Measurements from ENCODE around the gene KNSTRN. TPM values are rescaled to one million over a fixed set of nuclear protein-coding genes. Genes with fewer than 3 reads are reported as not detected.

Gene KNSTRN, protein sequence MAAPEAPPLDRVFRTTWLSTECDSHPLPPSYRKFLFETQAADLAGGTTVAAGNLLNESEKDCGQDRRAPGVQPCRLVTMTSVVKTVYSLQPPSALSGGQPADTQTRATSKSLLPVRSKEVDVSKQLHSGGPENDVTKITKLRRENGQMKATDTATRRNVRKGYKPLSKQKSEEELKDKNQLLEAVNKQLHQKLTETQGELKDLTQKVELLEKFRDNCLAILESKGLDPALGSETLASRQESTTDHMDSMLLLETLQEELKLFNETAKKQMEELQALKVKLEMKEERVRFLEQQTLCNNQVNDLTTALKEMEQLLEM
- total RNA-seq (2021; fragmentation: NEBNext Ultra II Directional; extraction: Animal tissue kit (Norgen Biotek cat#: 25700)), result 67.4 and 79.4 TPM in 2 replicates
- polyA plus RNA-seq (2011; rRNA removed), result 18.6 and 25.1 TPM in 2 replicates
- polyA plus RNA-seq (2011; cell fraction: cytosol; rRNA removed), result 37.1 TPM
- polyA plus RNA-seq (2011; cell fraction: nucleus; rRNA removed), result 14.9 TPM
- 46.3 to 58.7 TPM (median 54.4 TPM) in 4 replicates for polyA plus RNA-seq (2012, experiment 1 of 2)
- polyA plus RNA-seq (2012, experiment 2 of 2), result 13.2 TPM
- polyA plus RNA-seq (2013, experiment 1 of 2), result 44.8 TPM
- 47.3 TPM for polyA plus RNA-seq (2013, experiment 2 of 2)
- 56.8 and 70.3 TPM in 2 replicates for polyA minus RNA-seq (2011; rRNA and poly(A)+ RNA removed)
- polyA minus RNA-seq (2011; cell fraction: cytosol; rRNA and poly(A)+ RNA removed), result 26.3 TPM
- polyA minus RNA-seq (2011; cell fraction: nucleus; rRNA and poly(A)+ RNA removed), result 27.9 TPM
- long read RNA-seq, experiment 1, transcript KNSTRN-201 (9 exons, 1,714 nt), result major isoform, 22 of 70 reads
- long read RNA-seq, experiment 1, partial matches to known transcripts, result 48 of 70 reads
- long read RNA-seq, experiment 1, other reads (novel, unspliced or antisense), result 0 of 70 reads
- long read RNA-seq, experiment 2, transcript KNSTRN-201 (9 exons, 1,714 nt), result major isoform, 64 of 75 reads
- long read RNA-seq, experiment 2, partial matches to known transcripts, result 2 of 75 reads
- long read RNA-seq, experiment 2, other reads (novel, unspliced or antisense), result 3 of 75 reads

DNA sequence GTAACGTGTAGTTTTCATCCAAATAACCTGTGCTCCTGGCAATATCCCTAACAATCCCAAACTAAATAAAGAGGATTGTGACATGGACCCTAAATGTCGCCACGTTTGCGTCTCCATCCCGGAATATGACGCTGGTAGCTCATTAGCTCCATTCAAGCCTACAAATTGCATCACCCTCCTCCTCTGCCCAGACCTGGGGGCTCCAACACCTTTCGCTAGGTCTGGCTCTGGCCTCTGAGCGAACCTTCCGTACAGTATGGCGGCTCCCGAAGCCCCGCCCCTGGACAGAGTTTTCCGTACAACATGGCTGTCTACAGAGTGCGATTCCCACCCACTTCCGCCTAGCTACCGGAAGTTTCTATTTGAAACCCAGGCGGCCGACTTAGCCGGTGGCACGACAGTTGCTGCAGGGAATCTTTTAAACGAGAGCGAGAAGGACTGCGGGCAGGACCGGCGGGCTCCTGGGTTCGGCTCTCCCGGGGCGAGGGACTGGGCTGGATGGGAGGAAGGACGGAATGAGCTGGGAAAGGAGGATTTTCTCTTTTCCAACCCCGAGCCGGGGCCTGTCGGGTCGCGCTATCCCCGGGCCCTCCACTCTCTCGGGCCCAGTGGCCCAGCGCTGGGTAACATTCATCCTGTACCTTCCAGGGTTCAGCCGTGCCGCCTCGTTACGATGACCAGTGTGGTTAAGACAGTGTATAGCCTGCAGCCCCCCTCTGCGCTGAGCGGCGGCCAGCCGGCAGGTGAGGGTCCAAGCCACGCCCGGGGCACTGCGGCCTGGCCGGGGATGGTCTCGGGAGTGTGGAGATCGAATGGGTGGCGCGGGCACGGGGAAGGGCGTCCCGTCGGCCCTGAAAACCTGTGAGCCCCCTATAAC, at the start of gene KNSTRN:
TSS of gene KNSTRN (plus strand) at position 142 of the 877 bp plus-strand sequence. CDS start at position 257, 115 bp downstream.
- peak; percentile 92 for FAIRE-seq
- TF ChIP-seq GABPA (IDR thresholded peaks at IDR 0.05; ENCODE audit: borderline replicate concordance, insufficient read depth, low read length) (peak; percentile 99), CEBPB (IDR thresholded peaks at IDR 0.05; ENCODE audit: low read depth, low read length) (peak; percentile 98)

More for the DNA sequence above, at the start of gene KNSTRN:
- H3K4me1 ChIP-seq (replicated peaks in 1 of 4; ENCODE audit: control insufficient read depth in 3 of 4, insufficient read depth in 4 of 4, low read length in 3 of 4), result peaks cover 2 to 8% (median 4%) of the 10 kb centered on the region in 4 experiments; a peak in 4 of 7 replicates
- no peaks in the 10 kb centered on the region for H3K27me3 ChIP-seq (replicated peaks in 1 of 4; ENCODE audit: control insufficient read depth in 3 of 4, extremely low read depth in 1 of 4, insufficient read depth in 3 of 4, low read length in 3 of 4)
- peak within 1 kb of the TSS; percentile 21; the same call in 1 of the 2 replicates for H3K27ac ChIP-seq (ENCODE audit: low read depth, low read length)
- H3K23me2 ChIP-seq (ENCODE audit: low read depth, low read length), result peaks cover 6% of the 10 kb centered on the region; the same call in 1 of the 2 replicates
- H3K4me3 ChIP-seq (ENCODE audit: extremely low read depth in 1 of 4, insufficient read depth in 2 of 4, low read depth in 3 of 4, low read length in 4 of 4), result peak within 1 kb of the TSS; percentile 74 to 95 (median 92)
- no peak within 1 kb of the TSS for H2AK5ac ChIP-seq (ENCODE audit: low read depth, low read length)
- H4K91ac ChIP-seq (replicated peaks; ENCODE audit: insufficient read length, low read length), result peak within 1 kb of the TSS; percentile 44
- H3K9ac ChIP-seq (replicated peaks in 1 of 4; ENCODE audit: extremely low read depth in 1 of 4, low read depth in 3 of 4, low read length in 3 of 4), result peak within 1 kb of the TSS; percentile 64 to 72 (median 69)
- peaks cover 14 to 29% (median 16%) of the 10 kb centered on the region in 4 experiments for H3K36me3 ChIP-seq (ENCODE audit: control insufficient read depth in 2 of 4, insufficient read depth in 4 of 4, low read length in 3 of 4)
- H2BK5ac ChIP-seq (ENCODE audit: low read depth, low read length), result peak within 1 kb of the TSS; percentile 12; the same call in 1 of the 2 replicates
- peak within 1 kb of the TSS; percentile 71; the same call in 1 of the 2 replicates for H2BK12ac ChIP-seq (ENCODE audit: low read depth, low read length)
- H2BK20ac ChIP-seq (ENCODE audit: low read length), result peak within 1 kb of the TSS; percentile 10; the same call in 1 of the 2 replicates
- peaks cover 10% of the 10 kb centered on the region for H3K79me1 ChIP-seq (ENCODE audit: low read depth, low read length)
- peak; percentile 93 to 97 for DNase-seq (ENCODE audit: low read depth in 1 of 2, low spot score in 2 of 2)
- peaks cover 0 to 2% of the 10 kb centered on the region in 2 experiments for H4K20me1 ChIP-seq (replicated peaks in 1 of 2; ENCODE audit: control insufficient read depth in 1 of 2, insufficient read depth in 2 of 2, low read length in 2 of 2)
- no peak within 1 kb of the TSS for H2BK120ac ChIP-seq (replicated peaks; ENCODE audit: low read depth, low read length)
- ChIA-PET CTCF (ENCODE audit: partially characterized antibody) (interaction anchor here (0.8 to 5.1 kb wide), 12 partner anchors 9 to 104 kb away, joined by 3 to 49 read pairs (median 4); partner anchors contain the start of genes DISP2 and IVD), POLR2A (ENCODE audit: partially characterized antibody) (interaction anchor here (0.6 to 4.0 kb wide), 29 partner anchors 9 to 153 kb away, joined by 3 to 24 read pairs (median 3); partner anchors contain the start of genes BAHD1 and IVD)
- peaks cover 0 to 4% of the 10 kb centered on the region in 2 experiments; a peak in 1 of 4 replicates for H3K9me3 ChIP-seq (ENCODE audit: insufficient read depth in 2 of 2, low read depth in 1 of 2, low read length in 1 of 2)
- H3K56ac ChIP-seq (replicated peaks; ENCODE audit: insufficient read length, low read depth, low read length), result peak within 1 kb of the TSS; percentile 26
- peak within 1 kb of the TSS; percentile 3 for H3K4ac ChIP-seq (replicated peaks; ENCODE audit: insufficient read length, low read depth, low read length)
- H4K5ac ChIP-seq (ENCODE audit: insufficient read length, low read depth, low read length), result peak within 1 kb of the TSS; percentile 49
- 2% methylated on average over 57 of the region's 57 CpGs; no CpG with 5 or more reads in 1 of the 2 experiments for WGBS, 2 experiments (ENCODE audit: extremely low coverage in 1 of 2, insufficient coverage in 1 of 2, insufficient read length in 1 of 2, insufficient replicate concordance in 2 of 2, low coverage in 1 of 2, low lambda C conversion rate in 2 of 2, missing lambda C conversion rate in 1 of 2)
- H3K4me2 ChIP-seq (ENCODE audit: insufficient read depth in 1 of 2, low read depth in 2 of 2, low read length in 2 of 2), result peak within 1 kb of the TSS; percentile 91
- H4K8ac ChIP-seq (ENCODE audit: extremely low read depth, insufficient read depth, low read length), result peak within 1 kb of the TSS; percentile 92
- peak within 1 kb of the TSS; percentile 61; the same call in 1 of the 2 replicates for H2BK15ac ChIP-seq (ENCODE audit: low read length)
- no peak within 1 kb of the TSS for H3K14ac ChIP-seq (ENCODE audit: insufficient read length)
- peak within 1 kb of the TSS; percentile 42 for H3K18ac ChIP-seq (ENCODE audit: extremely low read depth, low read length)
- H2AFZ ChIP-seq (ENCODE audit: low read length), result peak within 1 kb of the TSS; percentile 98
- no peak within 1 kb of the TSS for H3K23ac ChIP-seq (ENCODE audit: insufficient read length)
- H3K79me2 ChIP-seq (ENCODE audit: control insufficient read depth in 1 of 2, insufficient read depth in 2 of 2, low read length in 2 of 2), result peaks cover 0 to 24% of the 10 kb centered on the region in 2 experiments; a peak in 3 of 4 replicates

Measured in H1 (cell line).